Mesothelial cell of epicardium (in vitro differentiated cells): ENCODE data around the gene ATXN7L1. TPM values are rescaled to one million over a fixed set of nuclear protein-coding genes. Genes with fewer than 3 reads are reported as not detected.

Source experiments
- DNase-seq, 2 experiments: peaks; one replicate each; pipeline ENCODE4 v3.0.0; 2021; ENCODE audit warnings: low spot score in 2 of 2; ENCODE audit not compliant: unreplicated experiment in 2 of 2
- H3K27ac Mint-ChIP-seq: 2 replicates; pipeline ENCODE4 v1.8.0; 2021; ENCODE audit warnings: mixed read lengths
- H3K27me3 Mint-ChIP-seq: 2 replicates; pipeline ENCODE4 v1.8.0; 2021; ENCODE audit warnings: low read depth, mixed read lengths
- H3K36me3 Mint-ChIP-seq: 2 replicates; pipeline ENCODE4 v1.8.0; 2021; ENCODE audit warnings: mixed read lengths
- H3K4me1 Mint-ChIP-seq: 2 replicates; pipeline ENCODE4 v1.8.0; 2021; ENCODE audit warnings: mixed read lengths
- H3K4me3 Mint-ChIP-seq: 2 replicates; pipeline ENCODE4 v1.8.0; 2021; ENCODE audit warnings: mild to moderate bottlenecking, moderate library complexity, mixed read lengths
- H3K9me3 Mint-ChIP-seq: 2 replicates; pipeline ENCODE4 v1.8.0; 2021; ENCODE audit warnings: mixed read lengths
- total RNA-seq: library from RNA; stranded (reverse); gene quantifications from 3 replicates; pipeline ENCODE4 v1.2.1, GENCODE V29; 2021
- TF ChIP-seq, protein P1 (sequence below): fragments of 200-600 bp; sonication (generic); IDR thresholded peaks from one replicate; pipeline ENCODE4 v1.5.0; 2021; ENCODE audit warnings: antibody characterized with exemption; ENCODE audit not compliant: unreplicated experiment

The ATXN7L1 gene
- total RNA-seq, 1 donor from 2014 or later = 18.0 TPM

DNA sequence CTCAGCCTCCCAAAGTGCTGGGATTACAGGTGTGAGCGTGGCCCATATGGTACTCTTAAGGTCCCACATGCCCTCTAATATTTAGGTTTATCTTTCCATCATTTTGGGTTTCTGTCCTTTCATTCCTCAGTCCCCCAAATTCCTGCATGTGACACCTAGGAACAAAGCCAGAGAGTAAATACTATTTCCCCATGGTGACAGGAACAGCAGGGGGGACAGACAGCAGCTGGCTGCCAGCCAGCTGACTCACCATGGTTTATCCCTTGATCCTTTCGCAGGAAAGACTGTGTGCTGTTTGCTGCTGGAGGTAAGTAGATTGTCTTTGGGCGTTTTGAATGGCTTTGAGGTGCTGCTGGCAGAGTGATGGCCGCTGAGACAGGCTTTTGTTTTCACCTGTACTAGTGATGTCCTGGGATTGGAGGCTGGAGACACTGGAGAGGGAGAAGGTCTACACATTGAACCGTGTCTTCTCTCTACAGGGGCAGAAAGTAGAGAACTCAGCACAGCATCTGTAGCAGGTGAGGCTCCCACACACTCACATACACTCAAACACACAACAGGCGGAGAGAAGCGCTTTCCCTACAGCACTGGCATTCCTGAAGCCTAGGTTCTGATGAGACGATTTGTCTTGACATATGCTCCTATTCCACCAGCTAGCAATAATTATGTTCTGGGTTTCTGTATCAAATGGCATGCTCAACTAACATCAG is 211.4 kb downstream of the ATXN7L1 start:
- DNase-seq = no peak
- Mint-ChIP-seq H3K9me3 (no peaks in the 10 kb centered on the region), H3K36me3 (peaks cover 21% of the 10 kb centered on the region), H3K4me1 (peaks cover 2% of the 10 kb centered on the region), H3K27me3 (no peaks in the 10 kb centered on the region), H3K27ac (no peak overlapping the region), H3K4me3 (no peak overlapping the region)
- TF ChIP-seq, protein P1, sequence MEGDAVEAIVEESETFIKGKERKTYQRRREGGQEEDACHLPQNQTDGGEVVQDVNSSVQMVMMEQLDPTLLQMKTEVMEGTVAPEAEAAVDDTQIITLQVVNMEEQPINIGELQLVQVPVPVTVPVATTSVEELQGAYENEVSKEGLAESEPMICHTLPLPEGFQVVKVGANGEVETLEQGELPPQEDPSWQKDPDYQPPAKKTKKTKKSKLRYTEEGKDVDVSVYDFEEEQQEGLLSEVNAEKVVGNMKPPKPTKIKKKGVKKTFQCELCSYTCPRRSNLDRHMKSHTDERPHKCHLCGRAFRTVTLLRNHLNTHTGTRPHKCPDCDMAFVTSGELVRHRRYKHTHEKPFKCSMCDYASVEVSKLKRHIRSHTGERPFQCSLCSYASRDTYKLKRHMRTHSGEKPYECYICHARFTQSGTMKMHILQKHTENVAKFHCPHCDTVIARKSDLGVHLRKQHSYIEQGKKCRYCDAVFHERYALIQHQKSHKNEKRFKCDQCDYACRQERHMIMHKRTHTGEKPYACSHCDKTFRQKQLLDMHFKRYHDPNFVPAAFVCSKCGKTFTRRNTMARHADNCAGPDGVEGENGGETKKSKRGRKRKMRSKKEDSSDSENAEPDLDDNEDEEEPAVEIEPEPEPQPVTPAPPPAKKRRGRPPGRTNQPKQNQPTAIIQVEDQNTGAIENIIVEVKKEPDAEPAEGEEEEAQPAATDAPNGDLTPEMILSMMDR = no peak

DNA sequence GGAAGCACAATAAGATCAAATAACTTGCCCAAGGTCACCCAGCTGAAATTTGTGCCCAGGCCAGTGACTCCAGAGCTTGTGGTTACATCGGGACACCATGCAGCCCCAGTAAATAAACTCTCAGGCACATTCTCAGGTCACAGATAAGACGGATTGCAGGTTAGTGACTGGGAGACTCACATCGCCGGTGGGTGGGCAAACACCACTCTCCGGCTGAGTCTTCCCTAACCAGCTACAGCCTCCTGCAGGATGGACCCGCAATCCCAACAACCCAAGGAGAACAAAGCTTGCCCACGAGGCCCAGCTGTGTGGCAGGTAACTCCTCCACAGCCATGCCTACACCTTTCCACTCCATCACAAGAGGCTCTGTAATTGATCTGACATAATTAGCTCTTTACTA is 213.4 kb downstream of the ATXN7L1 start:
- Mint-ChIP-seq H3K4me1 (peaks cover 2% of the 10 kb centered on the region), H3K27me3 (no peaks in the 10 kb centered on the region), H3K36me3 (peaks cover 31% of the 10 kb centered on the region), H3K4me3 (no peak overlapping the region), H3K9me3 (no peaks in the 10 kb centered on the region), H3K27ac (no peak overlapping the region)
- DNase-seq = no peak
- TF ChIP-seq, protein P1 = no peak

- TF ChIP-seq, protein P1 = no peak
- DNase-seq = no peak
- Mint-ChIP-seq H3K27ac (no peak overlapping the region), H3K27me3 (no peaks in the 10 kb centered on the region), H3K4me1 (peaks cover 2% of the 10 kb centered on the region), H3K4me3 (no peak overlapping the region), H3K9me3 (no peaks in the 10 kb centered on the region), H3K36me3 (peaks cover 31% of the 10 kb centered on the region)
These were observed 214.8 kb downstream of the ATXN7L1 start for GRCh38 chr7:105661625-105662024.

DNA sequence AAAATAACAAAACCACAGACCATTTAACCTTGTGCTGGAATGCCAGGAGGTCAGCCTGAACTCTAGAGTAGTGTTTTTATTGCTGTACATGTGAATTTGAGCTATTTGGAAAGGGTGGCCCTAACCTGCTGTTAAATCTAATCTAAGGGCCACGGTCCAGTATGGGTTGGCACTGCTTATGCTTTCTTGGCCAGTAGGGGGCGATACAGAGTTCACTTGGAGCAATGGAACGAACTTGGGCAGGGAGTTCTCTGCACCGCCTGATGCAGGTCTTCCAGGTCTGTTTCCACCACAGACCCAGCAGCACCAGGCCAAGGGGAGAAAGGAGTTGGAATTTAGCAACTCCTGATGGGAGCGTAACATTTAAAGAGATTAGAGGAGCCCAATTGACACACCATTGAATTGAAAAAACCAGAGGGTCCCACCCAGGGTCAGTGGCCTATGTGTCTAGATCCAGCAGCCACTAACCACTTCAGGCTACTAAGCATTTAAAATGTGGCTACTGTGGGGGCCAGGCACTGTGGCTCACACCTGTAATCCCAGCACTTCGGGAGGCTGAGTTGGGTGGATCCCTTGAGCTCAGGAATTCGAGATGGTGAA is 219.4 kb downstream of the ATXN7L1 start:
- Mint-ChIP-seq H3K27ac (no peak overlapping the region), H3K4me1 (peaks cover 15% of the 10 kb centered on the region), H3K9me3 (no peaks in the 10 kb centered on the region), H3K4me3 (no peak overlapping the region), H3K36me3 (peaks cover 19% of the 10 kb centered on the region), H3K27me3 (no peaks in the 10 kb centered on the region)
- no peak for DNase-seq
- TF ChIP-seq, protein P1 = peak; percentile 64

GRCh38 chr7:105655500-105656380 is 220.7 kb downstream of the ATXN7L1 start:
- H3K27me3 Mint-ChIP-seq = no peaks in the 10 kb centered on the region
- no peaks in the 10 kb centered on the region for H3K9me3 Mint-ChIP-seq
- peak overlapping the region; percentile 73 for H3K27ac Mint-ChIP-seq
- H3K36me3 Mint-ChIP-seq = peaks cover 13% of the 10 kb centered on the region
- peak in 1 of 2 experiments; percentile 51 for DNase-seq
- H3K4me1 Mint-ChIP-seq = peaks cover 15% of the 10 kb centered on the region
- TF ChIP-seq, protein P1 = no peak
- no peak overlapping the region for H3K4me3 Mint-ChIP-seq
